WTC11 (cell line): ENCODE data around the gene SNX30. TPM values are rescaled to one million over a fixed set of nuclear protein-coding genes. Genes with fewer than 3 reads are reported as not detected.

Experiments used
- ATAC-seq: fragments of 200-7000 bp; cut with Tn5 transposase; 2 replicates; pipeline ENCODE4 v1.10.0; 2021; ENCODE audit warnings: mild to moderate bottlenecking, moderate library complexity
- CTCF ChIA-PET: fragments of 300-600 bp; sonication (Branson Sonifier 250); formaldehyde crosslinking; loops from one replicate; lab custom pipeline; 2021; ENCODE audit warnings: antibody characterized with exemption; lab: Charles Lee
- POLR2A ChIA-PET: fragments of 350-600 bp; sonication (Branson Sonifier 250); formaldehyde crosslinking; loops from one replicate; lab custom pipeline; 2021; ENCODE audit warnings: antibody characterized with exemption; lab: Charles Lee
- DNase-seq: peaks from one replicate; pipeline ENCODE4 v3.0.0; 2021; ENCODE audit warnings: low spot score
- H3K27ac Mint-ChIP-seq: 2 replicates; pipeline ENCODE4 v1.8.0; 2021; ENCODE audit warnings: mixed read lengths
- H3K27me3 Mint-ChIP-seq: 2 replicates; pipeline ENCODE4 v1.8.0; 2021; ENCODE audit warnings: low read depth, mild to moderate bottlenecking, moderate library complexity, mixed read lengths
- H3K36me3 Mint-ChIP-seq: 2 replicates; pipeline ENCODE4 v1.8.0; 2021; ENCODE audit warnings: mixed read lengths
- H3K4me1 Mint-ChIP-seq: 2 replicates; pipeline ENCODE4 v1.8.0; 2022; ENCODE audit warnings: mixed read lengths
- H3K4me3 Mint-ChIP-seq: 2 replicates; pipeline ENCODE4 v1.8.0; 2021; ENCODE audit warnings: mild to moderate bottlenecking, moderate library complexity, mixed read lengths
- H3K9me3 Mint-ChIP-seq: 2 replicates; pipeline ENCODE4 v1.8.0; 2021; ENCODE audit warnings: mixed read lengths
- CBFB ChIP-seq: sonication (generic); formaldehyde crosslinking; IDR thresholded peaks from 2 replicates; pipeline ENCODE4 v1.8.1; 2022; ENCODE audit warnings: mild to moderate bottlenecking, low read depth, missing genetic modification reagents
- CREB1 ChIP-seq: sonication (generic); formaldehyde crosslinking; IDR thresholded peaks from 2 replicates; pipeline ENCODE4 v1.8.0; 2023; ENCODE audit warnings: mild to moderate bottlenecking, missing genetic modification reagents
- CREM ChIP-seq: sonication (generic); formaldehyde crosslinking; IDR thresholded peaks from 2 replicates; pipeline ENCODE4 v1.8.1; 2022; ENCODE audit warnings: mild to moderate bottlenecking, missing genetic modification reagents, moderate library complexity
- FOXK1 ChIP-seq: sonication (generic); formaldehyde crosslinking; IDR thresholded peaks from 2 replicates; pipeline ENCODE4 v1.8.0; 2022; ENCODE audit warnings: mild to moderate bottlenecking, moderate library complexity, missing genetic modification reagents
- GTF2I ChIP-seq: fragments of 250-450 bp; sonication (Bioruptor Pico); conservative IDR thresholded peaks from 2 replicates; pipeline ENCODE4 v1.4.0; 2021; ENCODE audit warnings: mild to moderate bottlenecking
- JAZF1 ChIP-seq: fragments of 250-450 bp; sonication (Bioruptor Pico); IDR thresholded peaks from 2 replicates; pipeline ENCODE4 v1.9.0; 2021; ENCODE audit warnings: moderate library complexity, mild to moderate bottlenecking, inconsistent platforms
- KAT7 ChIP-seq: sonication (generic); formaldehyde crosslinking; IDR thresholded peaks from 2 replicates; pipeline ENCODE4 v1.8.1; 2023; ENCODE audit warnings: missing genetic modification reagents, mild to moderate bottlenecking, borderline replicate concordance
- NR2C2 ChIP-seq: sonication (generic); formaldehyde crosslinking; IDR thresholded peaks from 2 replicates; pipeline ENCODE4 v1.8.0; 2022; ENCODE audit warnings: mild to moderate bottlenecking, missing genetic modification reagents
- NR3C1 ChIP-seq: sonication (generic); formaldehyde crosslinking; conservative IDR thresholded peaks from 2 replicates; pipeline ENCODE4 v1.8.1; 2023; ENCODE audit warnings: low read depth, mild to moderate bottlenecking, missing genetic modification reagents
- OVOL2 ChIP-seq: fragments of 250-450 bp; sonication (Bioruptor Pico); IDR thresholded peaks from 2 replicates; pipeline ENCODE4 v1.9.0; 2021; ENCODE audit warnings: mild to moderate bottlenecking, borderline replicate concordance
- SMAD4 ChIP-seq: sonication (generic); formaldehyde crosslinking; IDR thresholded peaks from 2 replicates; pipeline ENCODE4 v1.8.0; 2022; ENCODE audit warnings: mild to moderate bottlenecking, missing genetic modification reagents
- TP53 ChIP-seq: sonication (generic); formaldehyde crosslinking; IDR thresholded peaks from 2 replicates; pipeline ENCODE4 v1.8.1; 2023; ENCODE audit warnings: mild to moderate bottlenecking, missing genetic modification reagents
- ZBTB21 ChIP-seq: sonication (generic); formaldehyde crosslinking; IDR thresholded peaks from 2 replicates; pipeline ENCODE4 v1.8.1; 2023; ENCODE audit warnings: mild to moderate bottlenecking, missing genetic modification reagents, borderline replicate concordance
- total RNA-seq: library from RNA; stranded (reverse); gene quantifications from 3 replicates; pipeline ENCODE4 v1.2.3, GENCODE V29; 2021
- TF ChIP-seq, protein P1 (sequence below): sonication (generic); formaldehyde crosslinking; IDR thresholded peaks from 2 replicates; pipeline ENCODE4 v1.8.1; 2023; ENCODE audit warnings: mild to moderate bottlenecking, missing genetic modification reagents, moderate library complexity
- TF ChIP-seq, protein P2 (sequence below): sonication (generic); formaldehyde crosslinking; IDR thresholded peaks from 2 replicates; pipeline ENCODE4 v1.8.0; 2022; ENCODE audit warnings: mild to moderate bottlenecking, missing genetic modification reagents
- TF ChIP-seq, protein P3 (sequence below): sonication (generic); formaldehyde crosslinking; IDR thresholded peaks from 2 replicates; pipeline ENCODE4 v1.8.1; 2022; ENCODE audit warnings: low read depth, mild to moderate bottlenecking, moderate library complexity, missing genetic modification reagents, borderline replicate concordance
- TF ChIP-seq, protein P4 (sequence below): sonication (generic); formaldehyde crosslinking; IDR thresholded peaks from 2 replicates; pipeline ENCODE4 v1.8.0; 2022; ENCODE audit warnings: mild to moderate bottlenecking, missing genetic modification reagents
- TF ChIP-seq, protein P5 (sequence below): sonication (generic); formaldehyde crosslinking; conservative IDR thresholded peaks from 2 replicates; pipeline ENCODE4 v1.8.1; 2023; ENCODE audit warnings: mild to moderate bottlenecking, low read depth, missing genetic modification reagents, moderate library complexity
- TF ChIP-seq, protein P6 (sequence below): fragments of 250-450 bp; sonication (Bioruptor Pico); conservative IDR thresholded peaks from 2 replicates; pipeline ENCODE4 v1.9.0; 2021; ENCODE audit warnings: mild to moderate bottlenecking

The SNX30 gene
- total RNA-seq, 1 experiment from 2014 or later: 13.4 TPM

DNA sequence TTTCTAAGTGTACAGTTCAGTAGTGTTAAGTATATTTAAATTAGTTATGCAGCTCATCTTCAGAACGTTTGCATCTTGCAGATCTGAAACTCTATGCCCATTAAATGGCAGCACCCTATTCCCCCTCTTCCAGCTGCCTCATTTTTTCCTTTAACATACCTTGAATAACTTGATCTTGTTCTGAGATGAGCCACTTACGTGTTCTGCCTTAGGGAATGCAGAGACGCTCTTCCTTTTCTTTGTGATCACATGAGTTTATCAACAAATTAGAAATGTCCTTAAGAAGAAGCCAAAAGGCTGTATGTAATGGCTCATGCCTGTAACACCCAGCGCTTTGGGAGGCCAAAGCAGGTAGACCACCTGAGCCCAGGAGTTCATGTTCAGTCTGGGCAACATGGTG lies 82.5 kb downstream of the SNX30 start:
- no peak overlapping the region for H3K4me3 Mint-ChIP-seq
- DNase-seq (no peak), ATAC-seq (no peak)
- ChIA-PET CTCF (no interaction called here), POLR2A (no interaction called here)
- no peak overlapping the region for H3K27ac Mint-ChIP-seq
- peaks cover 10% of the 10 kb centered on the region for H3K4me1 Mint-ChIP-seq
- peaks cover 17% of the 10 kb centered on the region for H3K36me3 Mint-ChIP-seq
- no peaks in the 10 kb centered on the region for H3K27me3 Mint-ChIP-seq
- no peaks in the 10 kb centered on the region for H3K9me3 Mint-ChIP-seq
- TF ChIP-seq JAZF1 (CRISPR knock-in tag): no peak
- TF ChIP-seq, protein P1, sequence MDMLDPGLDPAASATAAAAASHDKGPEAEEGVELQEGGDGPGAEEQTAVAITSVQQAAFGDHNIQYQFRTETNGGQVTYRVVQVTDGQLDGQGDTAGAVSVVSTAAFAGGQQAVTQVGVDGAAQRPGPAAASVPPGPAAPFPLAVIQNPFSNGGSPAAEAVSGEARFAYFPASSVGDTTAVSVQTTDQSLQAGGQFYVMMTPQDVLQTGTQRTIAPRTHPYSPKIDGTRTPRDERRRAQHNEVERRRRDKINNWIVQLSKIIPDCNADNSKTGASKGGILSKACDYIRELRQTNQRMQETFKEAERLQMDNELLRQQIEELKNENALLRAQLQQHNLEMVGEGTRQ (CRISPR knock-in tag): no peak
- no peak for TF ChIP-seq GTF2I (CRISPR knock-in tag)
- TF ChIP-seq, protein P2, sequence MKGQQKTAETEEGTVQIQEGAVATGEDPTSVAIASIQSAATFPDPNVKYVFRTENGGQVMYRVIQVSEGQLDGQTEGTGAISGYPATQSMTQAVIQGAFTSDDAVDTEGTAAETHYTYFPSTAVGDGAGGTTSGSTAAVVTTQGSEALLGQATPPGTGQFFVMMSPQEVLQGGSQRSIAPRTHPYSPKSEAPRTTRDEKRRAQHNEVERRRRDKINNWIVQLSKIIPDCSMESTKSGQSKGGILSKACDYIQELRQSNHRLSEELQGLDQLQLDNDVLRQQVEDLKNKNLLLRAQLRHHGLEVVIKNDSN (CRISPR knock-in tag): no peak
- TF ChIP-seq, protein P3, sequence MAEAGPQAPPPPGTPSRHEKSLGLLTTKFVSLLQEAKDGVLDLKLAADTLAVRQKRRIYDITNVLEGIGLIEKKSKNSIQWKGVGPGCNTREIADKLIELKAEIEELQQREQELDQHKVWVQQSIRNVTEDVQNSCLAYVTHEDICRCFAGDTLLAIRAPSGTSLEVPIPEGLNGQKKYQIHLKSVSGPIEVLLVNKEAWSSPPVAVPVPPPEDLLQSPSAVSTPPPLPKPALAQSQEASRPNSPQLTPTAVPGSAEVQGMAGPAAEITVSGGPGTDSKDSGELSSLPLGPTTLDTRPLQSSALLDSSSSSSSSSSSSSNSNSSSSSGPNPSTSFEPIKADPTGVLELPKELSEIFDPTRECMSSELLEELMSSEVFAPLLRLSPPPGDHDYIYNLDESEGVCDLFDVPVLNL (CRISPR knock-in tag): no peak
- TF ChIP-seq CREB1 (CRISPR knock-in tag): no peak
- TF ChIP-seq NR3C1: no peak
- no peak for TF ChIP-seq OVOL2
- no peak for TF ChIP-seq KAT7
- TF ChIP-seq, protein P4, sequence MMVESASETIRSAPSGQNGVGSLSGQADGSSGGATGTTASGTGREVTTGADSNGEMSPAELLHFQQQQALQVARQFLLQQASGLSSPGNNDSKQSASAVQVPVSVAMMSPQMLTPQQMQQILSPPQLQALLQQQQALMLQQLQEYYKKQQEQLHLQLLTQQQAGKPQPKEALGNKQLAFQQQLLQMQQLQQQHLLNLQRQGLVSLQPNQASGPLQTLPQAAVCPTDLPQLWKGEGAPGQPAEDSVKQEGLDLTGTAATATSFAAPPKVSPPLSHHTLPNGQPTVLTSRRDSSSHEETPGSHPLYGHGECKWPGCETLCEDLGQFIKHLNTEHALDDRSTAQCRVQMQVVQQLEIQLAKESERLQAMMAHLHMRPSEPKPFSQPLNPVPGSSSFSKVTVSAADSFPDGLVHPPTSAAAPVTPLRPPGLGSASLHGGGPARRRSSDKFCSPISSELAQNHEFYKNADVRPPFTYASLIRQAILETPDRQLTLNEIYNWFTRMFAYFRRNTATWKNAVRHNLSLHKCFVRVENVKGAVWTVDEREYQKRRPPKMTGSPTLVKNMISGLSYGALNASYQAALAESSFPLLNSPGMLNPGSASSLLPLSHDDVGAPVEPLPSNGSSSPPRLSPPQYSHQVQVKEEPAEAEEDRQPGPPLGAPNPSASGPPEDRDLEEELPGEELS (CRISPR knock-in tag): no peak
- TF ChIP-seq SMAD4: no peak
- TF ChIP-seq NR2C2 (CRISPR knock-in tag): no peak
- no peak for TF ChIP-seq CBFB (CRISPR knock-in tag)
- TF ChIP-seq, protein P5, sequence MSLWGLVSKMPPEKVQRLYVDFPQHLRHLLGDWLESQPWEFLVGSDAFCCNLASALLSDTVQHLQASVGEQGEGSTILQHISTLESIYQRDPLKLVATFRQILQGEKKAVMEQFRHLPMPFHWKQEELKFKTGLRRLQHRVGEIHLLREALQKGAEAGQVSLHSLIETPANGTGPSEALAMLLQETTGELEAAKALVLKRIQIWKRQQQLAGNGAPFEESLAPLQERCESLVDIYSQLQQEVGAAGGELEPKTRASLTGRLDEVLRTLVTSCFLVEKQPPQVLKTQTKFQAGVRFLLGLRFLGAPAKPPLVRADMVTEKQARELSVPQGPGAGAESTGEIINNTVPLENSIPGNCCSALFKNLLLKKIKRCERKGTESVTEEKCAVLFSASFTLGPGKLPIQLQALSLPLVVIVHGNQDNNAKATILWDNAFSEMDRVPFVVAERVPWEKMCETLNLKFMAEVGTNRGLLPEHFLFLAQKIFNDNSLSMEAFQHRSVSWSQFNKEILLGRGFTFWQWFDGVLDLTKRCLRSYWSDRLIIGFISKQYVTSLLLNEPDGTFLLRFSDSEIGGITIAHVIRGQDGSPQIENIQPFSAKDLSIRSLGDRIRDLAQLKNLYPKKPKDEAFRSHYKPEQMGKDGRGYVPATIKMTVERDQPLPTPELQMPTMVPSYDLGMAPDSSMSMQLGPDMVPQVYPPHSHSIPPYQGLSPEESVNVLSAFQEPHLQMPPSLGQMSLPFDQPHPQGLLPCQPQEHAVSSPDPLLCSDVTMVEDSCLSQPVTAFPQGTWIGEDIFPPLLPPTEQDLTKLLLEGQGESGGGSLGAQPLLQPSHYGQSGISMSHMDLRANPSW (CRISPR knock-in tag): no peak
- no peak for TF ChIP-seq FOXK1 (CRISPR knock-in tag)
- TF ChIP-seq TP53 (CRISPR knock-in tag): no peak
- TF ChIP-seq ZBTB21 (CRISPR knock-in tag): no peak
- TF ChIP-seq CREM: no peak
- TF ChIP-seq, protein P6, sequence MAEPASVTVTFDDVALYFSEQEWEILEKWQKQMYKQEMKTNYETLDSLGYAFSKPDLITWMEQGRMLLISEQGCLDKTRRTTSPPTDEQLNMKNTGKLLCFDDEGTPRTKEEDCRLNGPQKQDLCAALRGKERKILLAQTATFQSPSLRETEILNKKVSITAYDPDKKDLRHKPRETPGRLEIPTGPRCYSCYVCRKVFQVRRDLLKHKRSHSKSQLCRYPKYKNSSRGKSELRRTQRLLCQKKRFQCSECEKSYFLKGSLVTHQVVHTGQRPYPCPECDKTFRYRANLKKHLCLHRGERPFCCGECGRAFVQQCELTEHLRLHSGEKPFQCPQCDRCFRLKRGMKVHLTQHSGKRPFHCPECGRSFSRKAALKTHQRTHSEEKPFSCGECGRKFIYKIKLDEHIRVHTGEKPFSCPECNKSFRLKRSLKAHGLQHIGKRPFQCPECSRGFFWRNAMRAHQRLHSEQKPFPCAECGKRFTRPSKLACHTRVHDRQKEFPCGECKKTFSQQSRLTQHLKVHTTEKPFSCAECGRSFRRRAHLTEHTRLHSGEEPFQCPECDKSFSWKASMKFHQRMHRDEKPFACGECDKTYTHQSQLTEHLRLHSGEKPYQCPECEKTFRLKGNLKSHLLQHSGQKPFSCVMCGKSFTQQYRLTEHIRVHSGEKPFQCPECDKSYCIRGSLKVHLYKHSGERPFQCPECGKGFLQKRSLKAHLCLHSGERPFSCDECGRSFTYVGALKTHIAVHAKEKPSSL (CRISPR knock-in tag): no peak
